Stimulated activated CD4-positive, alpha-beta T cell treated with anti-CD3 and anti-CD28 coated beads, TNF-alpha, amount 100 ng/mL, for 24 hours (primary cell): Measurements from ENCODE around the gene COA8.
A peak's percentile ranks its signal among the peaks of the same experiment; 100 is the strongest.

Experiments
- DNase-seq, 3 experiments: peaks; one replicate each; pipeline ENCODE4 v3.0.0-alpha.2; 2020; ENCODE audit warnings: low read depth in 3 of 3

COA8 gene

DNA sequence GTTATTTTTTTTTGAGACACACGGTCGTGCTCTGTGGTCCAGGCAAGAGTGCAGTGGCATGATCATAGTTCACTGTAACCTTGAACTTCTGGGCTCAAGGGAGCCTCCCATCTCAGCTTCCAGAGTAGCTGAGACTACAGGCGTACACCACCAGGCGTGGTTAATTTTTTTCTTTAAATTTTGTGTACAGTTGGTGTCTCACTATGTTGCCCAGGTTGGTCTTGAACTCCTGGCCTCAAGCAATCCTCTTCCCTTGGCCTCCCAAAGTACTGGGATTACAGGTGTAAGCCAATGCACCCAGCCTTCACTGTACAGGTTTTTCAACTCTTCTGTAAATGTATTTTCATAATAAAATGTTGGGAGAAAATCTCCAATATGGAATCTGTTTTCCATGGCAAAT is 60.5 kb downstream of the COA8 start:
- DNase-seq = no peak

DNA sequence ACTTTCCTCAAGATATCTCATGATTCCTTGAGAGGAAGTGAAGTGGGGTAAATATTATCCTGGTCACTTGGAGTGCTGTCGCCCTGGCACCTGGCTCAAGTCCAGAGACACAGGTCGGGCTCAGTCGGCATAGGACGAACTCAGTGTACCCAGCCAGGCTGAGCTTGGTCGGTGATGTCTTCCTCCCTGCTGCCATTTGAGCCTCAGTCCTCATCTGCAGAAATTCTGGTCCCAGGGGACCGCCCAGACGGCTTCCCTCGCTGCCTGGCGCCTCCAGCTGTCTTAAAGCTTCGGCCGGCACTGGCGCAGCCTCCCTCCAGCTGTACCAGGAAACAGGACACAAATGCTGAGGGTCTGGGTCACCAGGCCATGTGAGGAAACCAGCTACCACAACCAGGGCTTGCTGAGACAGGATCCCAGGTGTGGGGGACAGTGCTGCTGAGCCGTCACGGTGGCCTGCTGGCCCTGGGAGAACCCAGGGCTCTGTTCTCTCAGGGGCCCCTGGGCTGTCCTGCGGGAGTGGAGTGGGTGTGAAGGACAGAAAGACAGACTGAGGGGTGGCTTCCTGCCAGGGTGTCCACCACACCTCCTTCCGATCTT is 61.2 kb downstream of the COA8 start:
- no peak for DNase-seq

DNA sequence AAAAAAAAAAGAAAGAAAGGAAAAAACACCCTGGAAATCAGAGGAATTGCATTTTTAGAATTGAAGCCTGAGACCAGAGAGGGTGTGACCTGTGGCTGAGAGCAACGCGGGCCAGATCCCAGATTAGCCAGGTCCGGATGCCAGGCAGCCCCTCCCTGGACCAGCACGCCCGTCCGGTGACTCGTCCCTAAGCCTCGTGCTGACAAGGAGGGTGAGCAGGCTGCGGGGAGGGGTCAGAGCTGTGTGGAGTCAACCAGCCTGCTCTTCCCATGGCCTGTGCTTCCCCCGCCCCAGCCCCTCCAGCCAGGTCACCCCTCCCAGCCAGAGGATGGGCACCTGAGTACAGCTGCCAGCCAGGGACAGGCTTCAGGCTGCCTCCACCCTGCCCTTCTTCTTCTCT is 62.1 kb downstream of the COA8 start:
- peak in 1 of 3 experiments; percentile 12 for DNase-seq

DNA sequence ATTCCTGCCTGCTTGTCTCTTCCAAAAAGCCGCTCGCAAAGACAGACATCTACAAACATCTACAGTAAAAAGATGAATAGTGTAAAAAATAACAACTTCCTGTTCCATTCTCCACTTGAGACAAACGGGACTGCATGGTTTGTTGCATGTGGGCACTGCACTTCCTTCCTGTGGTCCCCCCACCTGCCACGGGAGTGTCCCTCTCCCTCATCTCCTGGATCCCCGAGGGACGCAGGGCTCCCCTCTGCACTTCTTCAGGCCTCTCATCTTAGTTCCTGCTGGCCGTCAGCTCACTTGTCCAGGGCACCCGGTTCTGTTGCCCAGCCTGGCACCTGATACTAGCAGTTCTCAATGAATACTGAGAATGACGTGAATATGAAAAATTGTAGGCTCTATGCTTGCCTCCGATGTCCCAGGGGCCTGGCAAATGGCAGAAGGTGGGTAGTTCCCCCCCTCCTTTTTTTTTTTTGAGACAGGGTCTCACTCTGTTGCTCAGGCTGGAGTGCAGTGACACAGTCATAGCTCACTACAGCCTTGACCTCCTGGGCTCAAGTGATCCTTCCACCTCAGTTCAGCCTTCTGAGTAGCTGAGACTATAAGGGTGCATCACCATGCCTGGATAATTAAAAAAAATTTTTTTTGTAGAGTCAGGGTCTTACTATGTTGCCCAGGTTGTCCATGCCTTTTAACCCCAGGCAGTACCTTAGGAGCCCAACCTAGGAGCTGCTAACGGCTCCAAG is 62.8 kb downstream of the COA8 start:
- DNase-seq = no peak

DNA sequence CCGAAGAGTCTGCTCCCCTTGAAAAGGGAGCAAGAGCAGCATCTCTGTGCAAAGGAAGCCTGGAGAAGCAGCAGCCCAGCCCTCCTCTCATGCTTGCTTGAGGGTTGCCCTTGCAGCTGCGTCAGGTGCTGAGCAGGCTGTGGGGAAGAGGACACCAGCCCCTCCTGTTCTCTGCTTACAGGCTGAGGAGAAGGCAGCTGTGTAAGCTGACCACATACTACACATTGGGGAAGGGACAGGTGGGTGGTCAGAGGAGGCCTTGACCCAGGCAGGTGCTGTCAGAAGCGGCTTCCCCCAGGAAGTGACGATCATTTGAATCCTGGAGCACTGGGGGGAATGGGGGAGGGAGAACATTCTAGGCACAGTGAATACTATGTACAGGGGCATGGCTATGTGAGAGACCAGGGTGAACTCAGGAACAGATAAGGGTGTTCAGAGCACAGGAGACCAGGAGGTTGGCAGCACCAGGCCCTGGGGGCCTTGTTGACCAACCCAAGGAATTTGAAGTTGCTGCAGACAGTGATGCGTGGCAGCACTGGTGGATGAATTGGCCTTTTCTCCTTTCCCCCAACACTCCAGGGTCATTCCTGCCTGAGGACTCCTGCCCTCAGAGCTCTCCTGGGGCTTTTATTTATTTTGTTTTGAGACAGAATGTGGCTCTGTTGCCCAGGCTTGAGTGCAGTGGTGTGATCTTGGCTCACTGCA is 63.5 kb downstream of the COA8 start:
- no peak for DNase-seq

DNA sequence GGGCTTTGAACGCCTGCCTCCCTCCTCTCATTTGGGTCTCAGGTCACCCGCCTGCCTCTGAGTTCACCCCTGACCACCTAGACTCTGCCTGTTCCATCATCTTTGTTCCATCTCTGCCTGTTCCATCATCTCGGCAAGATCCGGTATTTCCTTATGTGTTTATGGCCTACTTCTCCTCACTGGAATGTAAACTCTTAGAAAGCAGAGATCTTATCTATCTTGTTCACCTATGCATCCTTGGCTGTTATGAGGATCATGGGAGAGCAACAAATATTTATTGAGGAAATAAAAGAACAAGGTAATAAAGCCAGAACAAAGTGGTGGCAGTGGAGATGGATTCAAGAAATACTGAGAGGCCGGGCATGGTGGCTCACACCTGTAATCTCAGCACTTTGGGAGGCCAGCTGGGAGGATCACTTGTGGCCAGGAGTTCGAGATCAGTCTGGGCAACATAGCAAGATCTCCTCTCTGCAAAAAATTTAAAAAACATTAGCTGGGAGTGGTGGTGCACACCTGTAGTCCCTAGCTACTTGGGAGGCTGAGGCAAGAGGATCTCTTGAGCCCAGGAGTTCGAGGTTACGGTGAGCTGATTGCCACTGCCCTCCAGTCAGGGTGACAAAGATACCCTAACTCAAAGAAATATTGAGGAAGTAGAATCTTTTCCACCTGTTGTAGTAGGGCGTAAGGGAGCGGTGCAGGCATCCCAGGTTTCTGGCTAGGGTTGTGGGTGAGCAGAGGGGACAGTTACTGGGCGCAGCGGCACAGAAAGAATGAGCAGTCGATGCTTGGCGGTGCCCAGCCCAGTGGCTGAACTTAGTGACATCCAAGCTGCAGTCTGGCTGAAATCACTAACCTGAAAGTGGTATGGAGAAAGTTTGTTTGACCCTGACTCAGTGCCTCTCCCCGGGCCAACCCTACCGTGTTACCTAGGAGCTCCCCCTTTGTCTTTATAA is 64.6 kb downstream of the COA8 start:
- DNase-seq = no peak

DNA sequence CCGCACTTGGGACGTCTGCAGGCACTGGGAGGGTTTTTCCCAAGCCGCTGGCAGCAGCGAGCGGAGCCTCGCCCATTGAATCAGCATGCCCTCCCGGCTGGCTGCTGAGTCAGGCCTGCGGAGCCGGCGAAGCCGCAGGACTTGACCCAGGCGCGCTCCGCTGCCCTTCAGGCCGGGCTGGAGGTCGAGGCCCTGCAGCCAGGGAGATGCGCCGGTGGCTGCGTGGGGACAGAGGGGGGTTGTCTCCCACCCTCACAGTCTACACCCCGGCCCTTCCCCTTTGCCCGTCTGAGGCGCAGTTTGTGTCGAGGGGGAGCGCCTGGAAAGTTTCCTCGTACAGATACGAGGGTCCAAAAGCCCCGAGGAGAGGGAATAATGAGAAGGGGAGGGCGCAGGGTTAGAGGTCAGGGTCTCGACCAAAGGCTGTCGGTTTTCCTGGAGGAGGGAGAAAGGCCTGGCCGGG is 65.5 kb downstream of the COA8 start:
- DNase-seq = peak in 1 of 3 experiments; percentile 22

DNA sequence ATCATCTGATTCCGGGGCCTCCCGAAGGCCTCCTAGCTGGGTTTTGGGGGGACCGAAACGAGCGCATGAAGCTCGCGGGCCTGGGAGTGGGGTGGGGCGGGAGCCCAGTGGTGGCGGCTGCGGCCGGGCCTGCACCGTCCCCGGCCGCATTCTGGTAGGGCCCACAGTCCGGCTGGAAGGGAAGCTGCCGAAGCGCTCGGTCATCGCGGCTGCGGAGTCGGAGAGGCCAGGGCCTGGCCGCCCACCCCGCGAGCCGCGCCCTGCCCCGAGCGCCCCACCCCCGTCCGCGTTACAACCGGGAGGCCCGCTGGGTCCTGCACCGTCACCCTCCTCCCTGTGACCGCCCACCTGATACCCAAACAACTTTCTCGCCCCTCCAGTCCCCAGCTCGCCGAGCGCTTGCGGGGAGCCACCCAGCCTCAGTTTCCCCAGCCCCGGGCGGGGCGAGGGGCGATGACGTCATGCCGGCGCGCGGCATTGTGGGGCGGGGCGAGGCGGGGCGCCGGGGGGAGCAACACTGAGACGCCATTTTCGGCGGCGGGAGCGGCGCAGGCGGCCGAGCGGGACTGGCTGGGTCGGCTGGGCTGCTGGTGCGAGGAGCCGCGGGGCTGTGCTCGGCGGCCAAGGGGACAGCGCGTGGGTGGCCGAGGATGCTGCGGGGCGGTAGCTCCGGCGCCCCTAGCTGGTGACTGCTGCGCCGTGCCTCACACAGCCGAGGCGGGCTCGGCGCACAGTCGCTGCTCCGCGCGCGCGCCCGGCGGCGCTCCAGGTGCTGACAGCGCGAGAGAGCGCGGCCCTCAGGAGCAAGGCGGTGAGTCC is 66.1 kb downstream of the COA8 start, which contains the start of gene KLC1:
Gene KLC1, plus strand, starts transcription at position 528 of the 819 bp plus-strand sequence. CDS start 25,354 bp downstream, outside the sequence.
- peak; percentile 66 to 81 (median 78) for DNase-seq

DNA sequence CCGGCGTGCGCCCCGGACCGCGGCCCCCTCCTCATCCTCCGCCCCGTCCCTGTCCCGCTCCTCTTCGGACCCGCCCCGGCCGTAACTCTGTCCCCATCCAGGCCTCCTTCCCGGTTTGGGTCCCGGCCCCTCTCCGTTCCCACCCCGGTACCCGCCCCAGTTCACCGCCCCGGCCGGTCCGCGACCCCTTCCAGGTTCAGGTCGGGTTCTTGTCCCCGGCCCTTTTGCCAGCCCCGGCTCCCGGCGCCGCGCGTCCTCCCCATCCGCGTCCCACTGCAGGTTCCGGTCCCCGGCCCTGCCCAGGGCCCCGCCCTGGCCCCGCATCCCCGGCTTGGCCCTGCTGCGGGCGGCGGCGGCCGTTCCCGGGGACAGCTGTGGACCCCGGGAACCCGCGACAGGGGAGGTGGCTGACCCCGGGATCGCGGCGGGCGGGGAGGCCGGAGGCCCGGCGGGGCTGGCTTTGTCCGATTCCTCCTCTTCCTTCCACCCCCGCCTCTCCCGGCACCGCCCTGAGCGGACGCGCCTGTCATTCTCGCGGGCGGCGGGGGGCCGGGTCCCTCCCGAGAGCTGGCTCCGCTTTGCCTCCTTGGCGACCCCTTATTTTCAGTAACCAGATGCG is 66.9 kb downstream of the COA8 start:
- peak in 1 of 3 experiments; percentile 46 for DNase-seq

DNA sequence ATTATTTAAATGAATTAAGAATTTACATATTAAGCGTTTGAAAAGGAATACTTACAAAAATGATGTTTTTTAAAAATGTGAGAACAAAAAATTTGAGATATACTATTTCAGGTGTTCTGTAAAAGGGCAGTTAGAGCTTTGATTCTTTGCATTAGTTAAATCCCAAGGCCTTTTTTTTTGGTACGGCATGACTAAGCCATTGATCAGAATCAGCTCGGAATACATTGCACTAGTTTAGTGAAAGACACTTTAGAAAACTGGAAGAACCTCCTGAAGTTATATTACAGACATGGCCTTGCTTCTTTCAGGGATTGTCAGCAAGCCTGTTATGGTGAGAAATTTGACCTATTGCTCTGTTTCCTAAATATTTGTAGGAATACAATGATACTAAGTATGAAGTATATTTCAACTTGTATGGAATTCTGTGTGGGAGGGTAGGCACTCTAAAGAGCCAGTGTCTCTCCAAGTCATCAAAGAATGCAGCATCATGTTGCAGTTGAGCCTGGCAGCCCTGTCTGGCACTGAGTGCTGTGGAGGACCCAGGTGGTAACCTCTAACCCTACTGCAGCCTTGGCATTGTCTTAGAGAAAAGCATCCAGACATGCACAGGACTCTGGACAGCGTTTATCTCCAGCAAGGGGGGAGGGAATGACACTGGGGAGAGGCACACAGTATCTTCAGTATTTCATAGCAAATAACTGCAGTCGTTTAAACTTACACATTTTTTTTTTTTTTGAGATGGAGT is 67.8 kb downstream of the COA8 start:
- DNase-seq = no peak

DNA sequence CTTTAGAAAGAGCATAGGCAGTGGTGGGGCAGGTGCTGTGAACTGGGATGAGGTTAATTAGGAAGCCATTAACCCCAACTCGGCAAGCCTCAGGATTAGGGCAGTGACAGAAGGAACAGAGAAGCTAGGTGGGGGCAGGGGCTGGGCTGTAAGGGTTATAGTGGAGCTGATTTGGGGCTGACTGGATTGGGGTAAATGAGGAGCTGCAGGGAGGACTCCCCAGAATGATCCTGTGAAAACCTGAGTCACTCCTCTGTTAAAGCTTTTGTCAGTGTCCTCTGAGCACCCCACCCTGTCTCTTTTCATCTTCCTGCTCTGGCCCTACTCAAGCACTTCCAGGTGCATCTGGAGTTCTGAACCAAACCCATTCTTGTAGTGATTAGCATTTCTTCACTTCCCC is 70.6 kb downstream of the COA8 start:
- no peak for DNase-seq

DNA sequence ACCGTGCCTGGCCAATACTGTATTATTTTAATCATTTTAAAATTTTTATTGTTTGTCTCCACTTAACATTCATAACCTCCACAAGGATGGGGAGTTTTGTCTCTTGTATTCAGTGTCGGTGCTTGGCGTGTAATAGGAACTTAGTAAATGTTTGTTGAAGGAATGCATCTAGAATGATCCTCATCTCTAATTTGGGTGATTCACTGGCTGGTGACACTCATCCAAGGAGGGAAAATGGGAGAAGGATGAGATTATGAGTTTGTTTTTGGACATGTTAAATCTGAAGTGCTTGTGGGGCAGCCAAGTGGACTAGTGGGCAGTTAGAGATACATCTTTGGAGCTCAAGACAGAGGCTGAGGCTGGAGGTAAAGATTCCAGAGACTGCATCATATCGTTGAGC is 71.4 kb downstream of the COA8 start:
- DNase-seq = no peak

DNA sequence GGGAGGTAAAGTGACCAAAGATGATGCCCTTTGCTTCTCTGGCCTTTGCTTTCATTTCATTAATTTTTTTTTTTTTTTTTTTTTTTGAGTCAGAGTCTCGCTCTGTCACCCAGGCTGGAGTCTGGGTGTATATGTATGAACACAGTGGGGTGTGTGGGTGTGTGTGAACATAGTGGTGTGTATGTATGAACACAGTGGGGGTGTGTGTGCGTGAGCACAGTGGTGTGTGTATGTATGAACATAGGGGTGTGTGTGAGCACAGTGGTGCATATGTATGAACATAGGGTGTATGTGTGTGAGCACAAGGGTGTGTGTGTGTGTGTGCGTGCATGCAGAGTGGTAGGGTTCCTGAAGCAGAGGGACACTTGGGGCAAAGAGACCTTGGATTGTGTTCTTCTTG is 75.8 kb downstream of the COA8 start:
- DNase-seq = no peak
